Astrocyte of the cerebellum (primary cell): Measurements from ENCODE around the gene KIAA1328.

Experiments used
- DNase-seq: peaks from one replicate; pipeline ENCODE4 v3.0.0-alpha.2; 2011; ENCODE audit warnings: low read depth
- H3K4me3 ChIP-seq: 2 replicates; pipeline ENCODE4 v1.5.1; 2011; ENCODE audit warnings: mild to moderate bottlenecking, low read depth, low read length, moderate library complexity
- in situ Hi-C: cut with HindIII; loops from 2 replicates; pipeline ENCODE4 v1.10.0; 2017; ENCODE audit warnings: low sequenced_read_pairs
- TF ChIP-seq, protein P1 (sequence below): IDR thresholded peaks from 2 replicates; pipeline ENCODE4 v1.5.1; 2012; ENCODE audit warnings: low read length, low read depth, moderate library complexity, mild to moderate bottlenecking; ENCODE audit errors: missing control alignments

The KIAA1328 gene

DNA sequence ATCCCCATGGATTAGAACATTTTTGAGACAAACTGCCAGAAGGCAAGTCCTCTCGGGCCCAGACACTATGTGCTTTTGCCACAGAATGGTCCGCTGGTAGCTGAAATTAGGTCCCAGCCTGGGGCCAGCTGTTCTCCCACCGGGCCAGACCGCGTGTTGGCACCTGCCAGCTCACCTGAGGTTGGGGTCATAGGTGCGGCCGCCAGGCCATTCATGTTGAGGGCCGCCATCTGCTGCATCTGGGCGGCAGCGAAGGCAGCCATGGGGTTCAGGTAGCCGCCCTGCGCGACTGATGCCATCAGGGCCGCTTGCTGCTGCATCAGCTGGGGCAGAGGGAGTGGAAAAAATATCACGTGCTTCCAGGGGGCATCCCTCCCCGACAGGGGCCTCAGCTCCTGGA lies 443.9 kb downstream of the KIAA1328 start:
- TF ChIP-seq, protein P1, sequence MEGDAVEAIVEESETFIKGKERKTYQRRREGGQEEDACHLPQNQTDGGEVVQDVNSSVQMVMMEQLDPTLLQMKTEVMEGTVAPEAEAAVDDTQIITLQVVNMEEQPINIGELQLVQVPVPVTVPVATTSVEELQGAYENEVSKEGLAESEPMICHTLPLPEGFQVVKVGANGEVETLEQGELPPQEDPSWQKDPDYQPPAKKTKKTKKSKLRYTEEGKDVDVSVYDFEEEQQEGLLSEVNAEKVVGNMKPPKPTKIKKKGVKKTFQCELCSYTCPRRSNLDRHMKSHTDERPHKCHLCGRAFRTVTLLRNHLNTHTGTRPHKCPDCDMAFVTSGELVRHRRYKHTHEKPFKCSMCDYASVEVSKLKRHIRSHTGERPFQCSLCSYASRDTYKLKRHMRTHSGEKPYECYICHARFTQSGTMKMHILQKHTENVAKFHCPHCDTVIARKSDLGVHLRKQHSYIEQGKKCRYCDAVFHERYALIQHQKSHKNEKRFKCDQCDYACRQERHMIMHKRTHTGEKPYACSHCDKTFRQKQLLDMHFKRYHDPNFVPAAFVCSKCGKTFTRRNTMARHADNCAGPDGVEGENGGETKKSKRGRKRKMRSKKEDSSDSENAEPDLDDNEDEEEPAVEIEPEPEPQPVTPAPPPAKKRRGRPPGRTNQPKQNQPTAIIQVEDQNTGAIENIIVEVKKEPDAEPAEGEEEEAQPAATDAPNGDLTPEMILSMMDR, result no peak
- H3K4me3 ChIP-seq, result no peak overlapping the region
- in situ Hi-C loops, result no loop called here
- no peak for DNase-seq

- TF ChIP-seq, protein P1, result no peak
- no peak for DNase-seq
- H3K4me3 ChIP-seq, result no peak overlapping the region
- in situ Hi-C loops, result no loop called here
Observed at GRCh38 chr18:37274309-37275236, 445.6 kb downstream of the KIAA1328 start.

GRCh38 chr18:37275237-37275741 lies 446.4 kb downstream of the KIAA1328 start:
- DNase-seq, result no peak
- H3K4me3 ChIP-seq, result no peak overlapping the region
- TF ChIP-seq, protein P1, result no peak
- in situ Hi-C loops, result no loop called here

- no peak for DNase-seq
- in situ Hi-C loops, result no loop called here
- no peak overlapping the region for H3K4me3 ChIP-seq
- TF ChIP-seq, protein P1, result no peak
Observed at GRCh38 chr18:37276111-37276890, 447.4 kb downstream of the KIAA1328 start.

DNA sequence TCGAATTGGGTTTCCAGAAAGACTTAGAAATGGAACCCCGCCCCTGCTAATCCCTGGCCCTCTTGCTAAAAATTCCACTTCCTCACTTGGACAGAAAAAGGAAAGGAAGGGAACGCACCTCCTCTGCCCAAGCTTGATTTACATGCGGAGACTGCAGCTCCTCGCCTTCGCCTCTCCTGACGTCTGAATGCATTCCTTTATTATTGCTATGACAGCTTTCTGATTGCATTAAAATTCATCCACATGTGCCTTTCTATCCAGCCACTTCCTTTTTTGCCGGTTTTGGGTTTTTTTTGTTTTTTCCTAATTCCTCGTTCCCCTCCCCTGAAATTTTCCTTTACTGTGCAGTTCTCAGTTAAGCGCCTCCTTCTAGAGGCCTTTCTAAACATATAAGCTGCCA lies 448.9 kb downstream of the KIAA1328 start:
- TF ChIP-seq, protein P1, result no peak
- no peak overlapping the region for H3K4me3 ChIP-seq
- in situ Hi-C loops, result no loop called here
- no peak for DNase-seq
